GM23338 (cell line): ENCODE results near the gene SVIP. TPM values are rescaled to one million over a fixed set of nuclear protein-coding genes. Genes with fewer than 3 reads are reported as not detected.

Experiments
- ATAC-seq: fragments of 200-7000 bp; cut with Tn5 transposase; 3 replicates; pipeline ENCODE4 v1.9.1; 2020
- DNase-seq: peaks from one replicate; pipeline ENCODE4 v3.0.0-alpha.2; 2015; ENCODE audit warnings: low spot score
- H2AFZ ChIP-seq: fragments of 200-600 bp; sonication (generic); 2 replicates; pipeline ENCODE4 v1.8.0; 2016; ENCODE audit warnings: antibody characterized with exemption, mild to moderate bottlenecking, moderate library complexity
- H3F3A ChIP-seq: fragments of 200-600 bp; sonication (generic); replicated peaks from 2 replicates; pipeline ENCODE4 v1.8.0; 2017; ENCODE audit warnings: antibody characterized with exemption, mixed run types, low read depth
- H3K27ac ChIP-seq: fragments of 200-600 bp; sonication (generic); 2 replicates; pipeline ENCODE4 v1.6.1; 2016; ENCODE audit warnings: low read depth
- H3K27me3 ChIP-seq: fragments of 200-600 bp; sonication (generic); 2 replicates; pipeline ENCODE4 v1.8.0; 2016; ENCODE audit warnings: mild to moderate bottlenecking, mixed run types, moderate library complexity; ENCODE audit not compliant: insufficient read depth
- H3K36me3 ChIP-seq: fragments of 200-600 bp; sonication (generic); 2 replicates; pipeline ENCODE4 v1.8.0; 2016; ENCODE audit warnings: mild to moderate bottlenecking; ENCODE audit not compliant: insufficient read depth
- H3K4me1 ChIP-seq: fragments of 200-600 bp; sonication (generic); 2 replicates; pipeline ENCODE4 v1.8.0; 2016; ENCODE audit warnings: mild to moderate bottlenecking, moderate library complexity; ENCODE audit not compliant: insufficient read depth
- H3K4me2 ChIP-seq: fragments of 200-600 bp; sonication (generic); 2 replicates; pipeline ENCODE4 v1.7.1; 2017; ENCODE audit warnings: mixed run types
- H3K4me3 ChIP-seq: fragments of 200-600 bp; sonication (generic); 2 replicates; pipeline ENCODE4 v1.6.1; 2016; ENCODE audit warnings: mixed run types
- H3K79me2 ChIP-seq: fragments of 200-600 bp; sonication (generic); replicated peaks from 2 replicates; pipeline ENCODE4 v1.8.0; 2017; ENCODE audit warnings: mild to moderate bottlenecking; ENCODE audit not compliant: insufficient read depth
- H3K9me2 ChIP-seq: fragments of 200-600 bp; sonication (generic); 2 replicates; pipeline ENCODE4 v1.8.0; 2017; ENCODE audit not compliant: insufficient read depth
- H4K20me1 ChIP-seq: fragments of 200-600 bp; sonication (generic); replicated peaks from 2 replicates; pipeline ENCODE4 v1.8.0; 2017; ENCODE audit warnings: mild to moderate bottlenecking; ENCODE audit not compliant: insufficient read depth
- H3K27ac Mint-ChIP-seq: 2 replicates; pipeline ENCODE4 v1.8.0; 2020; ENCODE audit warnings: inconsistent platforms, mild to moderate bottlenecking, moderate library complexity, mixed read lengths
- H3K27me3 Mint-ChIP-seq: 3 replicates; pipeline ENCODE4 v1.8.0; 2022; ENCODE audit warnings: low read depth, mild to moderate bottlenecking, moderate library complexity, mixed read lengths, inconsistent platforms; ENCODE audit not compliant: insufficient read depth, poor library complexity
- H3K36me3 Mint-ChIP-seq: 3 replicates; pipeline ENCODE4 v1.8.0; 2021; ENCODE audit warnings: low read depth, mild to moderate bottlenecking, inconsistent platforms, moderate library complexity, mixed read lengths
- H3K4me1 Mint-ChIP-seq: 3 replicates; pipeline ENCODE4 v1.8.0; 2020; ENCODE audit warnings: mild to moderate bottlenecking, inconsistent platforms, mixed read lengths
- H3K4me3 Mint-ChIP-seq: 3 replicates; pipeline ENCODE4 v1.8.0; 2021; ENCODE audit warnings: moderate library complexity, mild to moderate bottlenecking, inconsistent platforms, mixed read lengths
- H3K9me3 Mint-ChIP-seq: 3 replicates; pipeline ENCODE4 v1.8.0; 2020; ENCODE audit warnings: moderate library complexity, mild to moderate bottlenecking, inconsistent platforms, mixed read lengths
- EZH2phosphoT487 ChIP-seq: fragments of 200-600 bp; sonication (generic); IDR thresholded peaks from one replicate; pipeline ENCODE4 v1.8.1; 2018; ENCODE audit warnings: antibody characterized with exemption; ENCODE audit not compliant: unreplicated experiment
- polyA plus RNA-seq: library from polyadenylated mRNA; unstranded; fragments of >200 nt; fragmentation: Nextera tagmentation; extraction: Ambion mirVana; gene quantifications from 2 replicates; pipeline ENCODE4 v1.2.1, GENCODE V29; 2016
- total RNA-seq: library from RNA; depleted of rRNA; stranded (reverse); fragments of >200 nt; shearing (Covaris generic); gene quantifications from 2 replicates; pipeline ENCODE4 v1.2.3, GENCODE V29; 2014; rRNA removed

SVIP gene
- total and polyA plus RNA-seq, 2 experiments from 2014 or later, result 4.1 to 13.5 TPM

DNA sequence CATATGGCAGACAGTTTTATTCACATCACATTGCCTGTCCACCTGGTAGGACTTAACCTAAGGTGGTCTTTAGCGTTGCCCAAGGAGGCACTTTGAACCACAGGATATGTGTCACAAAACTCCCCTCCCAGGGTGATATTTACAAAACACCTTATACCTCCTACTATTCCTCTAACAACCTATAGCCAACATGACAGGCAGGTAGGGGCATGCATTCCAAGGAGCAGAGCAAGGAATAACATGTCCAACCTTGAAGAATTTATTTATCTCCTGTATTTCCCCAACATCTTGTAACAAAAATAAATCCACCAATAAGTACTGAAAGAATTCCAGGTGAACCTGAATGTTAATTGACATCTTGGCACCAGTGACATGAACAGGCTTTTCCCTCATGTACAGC lies 60.5 kb downstream of the SVIP start:
- H3K36me3 Mint-ChIP-seq, result no peaks in the 10 kb centered on the region
- no peak for TF ChIP-seq EZH2phosphoT487
- H3K4me1 ChIP-seq, result no peaks in the 10 kb centered on the region
- no peak for DNase-seq
- no peaks in the 10 kb centered on the region for H3K4me1 Mint-ChIP-seq
- no peak overlapping the region for H3K4me3 Mint-ChIP-seq
- no peak overlapping the region for H3K4me2 ChIP-seq
- no peaks in the 10 kb centered on the region for H4K20me1 ChIP-seq
- H3K27me3 Mint-ChIP-seq, result no peaks in the 10 kb centered on the region
- H3K27ac ChIP-seq, result no peak overlapping the region
- ATAC-seq, result no peak
- H3K79me2 ChIP-seq, result no peaks in the 10 kb centered on the region
- no peak overlapping the region for H3K4me3 ChIP-seq
- no peaks in the 10 kb centered on the region for H3F3A ChIP-seq
- H3K9me3 Mint-ChIP-seq, result no peaks in the 10 kb centered on the region
- H2AFZ ChIP-seq, result no peak overlapping the region
- H3K9me2 ChIP-seq, result no peaks in the 10 kb centered on the region
- H3K36me3 ChIP-seq, result no peaks in the 10 kb centered on the region
- H3K27me3 ChIP-seq, result no peaks in the 10 kb centered on the region
- no peak overlapping the region for H3K27ac Mint-ChIP-seq

Other genes starting within 250 kb of the SVIP start
- gene FANCF, start 204.0 kb downstream of the SVIP start, total RNA-seq, result 31.8 and 34.6 TPM in 2 replicates
- 17.0 and 18.8 TPM in 2 replicates for gene FANCF, start 204.0 kb downstream of the SVIP start, polyA plus RNA-seq
- 5.0 and 6.7 TPM in 2 replicates for gene GAS2, start 163.2 kb downstream of the SVIP start, total RNA-seq
- gene GAS2, start 163.2 kb downstream of the SVIP start, polyA plus RNA-seq, result 1.4 and 2.6 TPM in 2 replicates
- not detected in 2 replicates for gene CCDC179, start 30.7 kb upstream of the SVIP start, total RNA-seq
- not detected in 2 replicates for gene CCDC179, start 30.7 kb upstream of the SVIP start, polyA plus RNA-seq